ENCODE data around the gene POLD2. TPM values are rescaled to one million over a fixed set of nuclear protein-coding genes. Genes with fewer than 3 reads are reported as not detected.

The POLD2 gene
- total and polyA plus RNA-seq, 2 of the 8 experiments (the other 6 are each of a cell fraction or from before 2014, with no cell fraction given) = 148 to 214 TPM

DNA sequence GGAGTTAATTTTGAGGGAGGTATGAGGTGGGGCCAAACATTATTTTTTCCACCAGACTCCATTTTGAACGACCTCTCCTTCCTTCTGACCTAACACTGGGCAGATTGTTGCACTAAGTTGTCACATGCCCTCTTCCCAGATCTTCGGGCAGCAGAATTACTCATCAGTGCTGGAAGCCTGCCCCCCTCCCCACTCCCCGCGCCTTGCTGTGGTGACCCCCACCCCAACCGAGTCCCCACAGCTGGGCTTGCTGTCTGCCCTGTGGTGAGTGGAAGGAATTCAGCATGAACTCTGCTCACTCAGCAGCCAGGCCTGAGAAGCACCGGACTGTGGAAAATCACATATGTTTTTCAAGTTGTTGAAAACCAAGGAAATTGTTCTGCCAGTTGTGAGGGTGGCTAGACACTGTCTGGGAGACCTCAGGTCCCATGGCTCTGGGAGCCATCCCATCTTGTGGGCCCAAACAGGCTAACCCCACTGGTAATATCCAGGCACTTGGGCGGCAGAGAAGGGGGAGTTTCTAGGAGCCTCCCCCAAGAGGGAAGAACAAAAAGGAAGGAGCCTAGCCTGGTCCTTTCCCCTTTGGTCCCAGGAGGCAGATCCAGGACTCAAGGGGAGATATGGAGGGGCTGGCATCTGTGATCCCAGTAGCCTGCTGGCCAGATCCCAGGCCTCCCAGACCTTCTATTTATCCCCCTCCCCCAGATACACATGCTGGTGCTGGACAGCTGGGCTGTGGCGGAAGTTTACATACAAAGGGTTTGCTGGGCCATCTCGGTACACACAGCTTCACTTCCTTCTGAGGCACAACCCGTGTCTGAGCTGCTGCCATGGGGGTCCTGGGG lies 22.7 kb downstream of the POLD2 start:
- no peak overlapping the region for H3K4me3 ChIP-seq (ENCODE audit: extremely low read depth in 1 of 4, insufficient read depth in 2 of 4, low read depth in 3 of 4, low read length in 4 of 4)
- H3K9me3 ChIP-seq (ENCODE audit: insufficient read depth in 2 of 2, low read depth in 1 of 2, low read length in 1 of 2) = no peaks in the 10 kb centered on the region
- no peak overlapping the region for H2BK5ac ChIP-seq (ENCODE audit: low read depth, low read length)
- DNase-seq (ENCODE audit: low read depth in 1 of 2, low spot score in 2 of 2) (no peak), FAIRE-seq (no peak)
- no peak overlapping the region for H3K56ac ChIP-seq (replicated peaks; ENCODE audit: insufficient read length, low read depth, low read length)
- ChIA-PET POLR2A (ENCODE audit: partially characterized antibody) (interaction anchor here (0.9 to 2.8 kb wide), 3 partner anchors 11 to 33 kb away, joined by 3 to 8 read pairs (median 4); no protein-coding TSS in a partner anchor), CTCF (ENCODE audit: partially characterized antibody) (interaction anchor here (0.6 to 2.7 kb wide), 6 partner anchors 9 to 96 kb away, joined by 3 to 13 read pairs (median 3); no protein-coding TSS in a partner anchor)
- no peak overlapping the region for H3K9ac ChIP-seq (replicated peaks in 1 of 4; ENCODE audit: extremely low read depth in 1 of 4, low read depth in 3 of 4, low read length in 3 of 4)
- H4K91ac ChIP-seq (replicated peaks; ENCODE audit: insufficient read length, low read length) = no peak overlapping the region
- H3K23ac ChIP-seq (ENCODE audit: insufficient read length) = no peak overlapping the region
- no peak overlapping the region for H4K5ac ChIP-seq (ENCODE audit: insufficient read length, low read depth, low read length)
- no peaks in the 10 kb centered on the region; a peak in 1 of 4 replicates for H3K79me2 ChIP-seq (ENCODE audit: control insufficient read depth in 1 of 2, insufficient read depth in 2 of 2, low read length in 2 of 2)
- H2BK12ac ChIP-seq (ENCODE audit: low read depth, low read length) = no peak overlapping the region
- no peak overlapping the region for H2BK20ac ChIP-seq (ENCODE audit: low read length)
- no peak overlapping the region for H3K18ac ChIP-seq (ENCODE audit: extremely low read depth, low read length)
- H3K4ac ChIP-seq (replicated peaks; ENCODE audit: insufficient read length, low read depth, low read length) = no peak overlapping the region
- WGBS, 2 experiments (ENCODE audit: extremely low coverage in 1 of 2, insufficient coverage in 1 of 2, insufficient read length in 1 of 2, insufficient replicate concordance in 2 of 2, low coverage in 1 of 2, low lambda C conversion rate in 2 of 2, missing lambda C conversion rate in 1 of 2) = 92% methylated on average over 10 of the region's 10 CpGs; no CpG with 5 or more reads in 1 of the 2 experiments
- H3K14ac ChIP-seq (ENCODE audit: insufficient read length) = no peak overlapping the region
- H4K20me1 ChIP-seq (replicated peaks in 1 of 2; ENCODE audit: control insufficient read depth in 1 of 2, insufficient read depth in 2 of 2, low read length in 2 of 2) = peaks cover 2 to 3% of the 10 kb centered on the region in 2 experiments
- 0 out of 2 replicates have a peak overlapping the region, but pooled peaks have one; percentile 6 for H2AFZ ChIP-seq (ENCODE audit: low read length)
- H3K36me3 ChIP-seq (ENCODE audit: control insufficient read depth in 2 of 4, insufficient read depth in 4 of 4, low read length in 3 of 4) = no peaks in the 10 kb centered on the region
- TF ChIP-seq, protein P1, sequence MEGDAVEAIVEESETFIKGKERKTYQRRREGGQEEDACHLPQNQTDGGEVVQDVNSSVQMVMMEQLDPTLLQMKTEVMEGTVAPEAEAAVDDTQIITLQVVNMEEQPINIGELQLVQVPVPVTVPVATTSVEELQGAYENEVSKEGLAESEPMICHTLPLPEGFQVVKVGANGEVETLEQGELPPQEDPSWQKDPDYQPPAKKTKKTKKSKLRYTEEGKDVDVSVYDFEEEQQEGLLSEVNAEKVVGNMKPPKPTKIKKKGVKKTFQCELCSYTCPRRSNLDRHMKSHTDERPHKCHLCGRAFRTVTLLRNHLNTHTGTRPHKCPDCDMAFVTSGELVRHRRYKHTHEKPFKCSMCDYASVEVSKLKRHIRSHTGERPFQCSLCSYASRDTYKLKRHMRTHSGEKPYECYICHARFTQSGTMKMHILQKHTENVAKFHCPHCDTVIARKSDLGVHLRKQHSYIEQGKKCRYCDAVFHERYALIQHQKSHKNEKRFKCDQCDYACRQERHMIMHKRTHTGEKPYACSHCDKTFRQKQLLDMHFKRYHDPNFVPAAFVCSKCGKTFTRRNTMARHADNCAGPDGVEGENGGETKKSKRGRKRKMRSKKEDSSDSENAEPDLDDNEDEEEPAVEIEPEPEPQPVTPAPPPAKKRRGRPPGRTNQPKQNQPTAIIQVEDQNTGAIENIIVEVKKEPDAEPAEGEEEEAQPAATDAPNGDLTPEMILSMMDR (IDR thresholded peaks at IDR 0.05; ENCODE audit: control extremely low read depth in 1 of 3, insufficient read depth in 1 of 3, low read depth in 1 of 3, low read length in 3 of 3) = no peak
- TF ChIP-seq, protein P2, sequence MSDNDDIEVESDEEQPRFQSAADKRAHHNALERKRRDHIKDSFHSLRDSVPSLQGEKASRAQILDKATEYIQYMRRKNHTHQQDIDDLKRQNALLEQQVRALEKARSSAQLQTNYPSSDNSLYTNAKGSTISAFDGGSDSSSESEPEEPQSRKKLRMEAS (IDR thresholded peaks at IDR 0.05) = no peak
- H2BK15ac ChIP-seq (ENCODE audit: low read length) = no peak overlapping the region
- H3K4me1 ChIP-seq (replicated peaks in 1 of 4; ENCODE audit: control insufficient read depth in 3 of 4, insufficient read depth in 4 of 4, low read length in 3 of 4) = peaks cover 0 to 12% (median 9%) of the 10 kb centered on the region in 4 experiments; a peak in 6 of 7 replicates
- H2BK120ac ChIP-seq (replicated peaks; ENCODE audit: low read depth, low read length) = no peak overlapping the region
- peaks cover 0 to 27% (median 14%) of the 10 kb centered on the region in 4 experiments; a peak in 6 of 7 replicates for H3K27me3 ChIP-seq (replicated peaks in 1 of 4; ENCODE audit: control insufficient read depth in 3 of 4, extremely low read depth in 1 of 4, insufficient read depth in 3 of 4, low read length in 3 of 4)
- 0 out of 2 replicates have a peak, but pooled peaks cover 4% of the 10 kb centered on the region for H3K79me1 ChIP-seq (ENCODE audit: low read depth, low read length)
- H3K23me2 ChIP-seq (ENCODE audit: low read depth, low read length) = peaks cover 15% of the 10 kb centered on the region
- no peak overlapping the region for H3K27ac ChIP-seq (ENCODE audit: low read depth, low read length)
- no peak overlapping the region for H3K4me2 ChIP-seq (ENCODE audit: insufficient read depth in 1 of 2, low read depth in 2 of 2, low read length in 2 of 2)
- H4K8ac ChIP-seq (ENCODE audit: extremely low read depth, insufficient read depth, low read length) = no peak overlapping the region
- H2AK5ac ChIP-seq (ENCODE audit: low read depth, low read length) = no peak overlapping the region

All from H1 (cell line).